ENCODE data around the gene TMEM163. TPM values are rescaled to one million over a fixed set of nuclear protein-coding genes. Genes with fewer than 3 reads are reported as not detected.

The TMEM163 gene
- total RNA-seq, 1 donor from 2014 or later = 0.20 TPM

Other genes starting within 250 kb of the TMEM163 start
- gene ACMSD, start 119.6 kb upstream of the TMEM163 start, total RNA-seq = not detected
- gene CCNT2, start 199.8 kb upstream of the TMEM163 start, total RNA-seq = 19.2 TPM

Measured in esophagus mucosa (tissue), 1 donor.